Globus pallidus (tissue), 1 donor: ENCODE results near the gene IFT80.

Experiments used
- DNase-seq: peaks from one replicate; pipeline ENCODE4 v3.0.0-alpha.2; 2015; ENCODE audit warnings: low spot score

The IFT80 gene

DNA sequence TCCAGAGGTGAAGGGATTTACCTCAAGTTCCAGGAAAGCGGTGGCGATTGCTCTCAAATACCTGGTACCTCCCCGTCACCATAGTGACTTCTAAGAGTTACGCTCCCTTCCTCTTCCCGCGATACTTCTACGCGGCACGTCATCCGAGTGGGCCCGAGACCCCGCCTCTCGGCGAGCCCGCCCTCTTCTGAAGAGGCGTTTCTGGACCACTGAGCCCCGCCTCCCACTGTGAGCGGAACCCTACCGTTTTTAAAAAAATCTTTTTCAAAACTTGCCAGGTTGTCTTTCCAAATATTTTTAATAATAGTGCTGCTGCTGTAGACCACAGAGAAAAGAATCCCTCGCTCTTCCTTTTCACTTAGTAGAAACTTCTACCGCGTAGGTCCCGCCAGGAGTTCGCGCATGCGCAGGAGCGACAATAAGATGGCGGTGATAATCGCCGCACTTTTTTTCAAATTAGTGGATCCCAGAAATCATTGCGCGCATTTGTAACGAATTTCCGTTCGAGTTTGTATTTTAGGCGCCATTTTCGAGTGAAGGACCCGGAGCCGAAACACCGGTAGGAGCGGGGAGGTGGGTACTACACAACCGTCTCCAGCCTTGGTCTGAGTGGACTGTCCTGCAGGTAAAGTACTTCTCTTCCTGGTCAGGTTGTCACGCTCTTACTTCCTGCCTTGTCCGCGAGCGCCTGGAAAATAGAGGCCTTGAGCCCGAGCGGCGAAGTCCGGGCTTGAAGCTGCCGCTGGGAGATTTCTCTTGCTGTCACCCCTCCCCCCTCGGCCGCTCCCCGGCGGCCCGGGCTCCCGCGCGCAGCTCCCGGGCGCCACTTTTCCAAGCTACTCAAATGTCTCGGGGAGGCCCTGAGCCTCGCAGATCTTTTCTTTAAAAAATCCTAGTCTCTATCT lies at the start of gene IFT80, which contains the start of gene SMC4:
Gene IFT80 (minus strand): TSS at position 101 of the 905 bp plus-strand sequence. CDS start 14,625 bp downstream, outside the sequence.
Gene SMC4 (plus strand): TSS at position 526 of the 905 bp plus-strand sequence. CDS start 1,177 bp downstream, outside the sequence.
- peak; percentile 93 for DNase-seq

DNA sequence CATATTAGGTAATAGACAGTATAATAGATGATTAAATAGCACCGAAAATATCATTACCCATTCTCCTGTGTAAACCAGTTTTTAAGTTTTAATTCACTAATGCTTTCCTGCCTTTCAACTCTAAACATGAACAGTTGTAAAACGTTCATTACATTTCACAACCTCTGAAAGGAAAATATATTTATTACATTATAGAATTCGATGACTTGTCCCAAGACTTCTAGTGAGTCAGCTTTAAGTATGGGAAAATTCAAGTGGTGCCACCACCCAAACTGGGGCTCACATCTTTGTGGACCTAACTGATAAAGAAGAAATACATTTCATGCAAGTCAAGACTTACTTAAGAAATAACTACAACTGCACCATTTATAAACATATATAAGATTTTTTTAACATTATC lies 48.5 kb upstream of the IFT80 start:
- DNase-seq, result no peak

DNA sequence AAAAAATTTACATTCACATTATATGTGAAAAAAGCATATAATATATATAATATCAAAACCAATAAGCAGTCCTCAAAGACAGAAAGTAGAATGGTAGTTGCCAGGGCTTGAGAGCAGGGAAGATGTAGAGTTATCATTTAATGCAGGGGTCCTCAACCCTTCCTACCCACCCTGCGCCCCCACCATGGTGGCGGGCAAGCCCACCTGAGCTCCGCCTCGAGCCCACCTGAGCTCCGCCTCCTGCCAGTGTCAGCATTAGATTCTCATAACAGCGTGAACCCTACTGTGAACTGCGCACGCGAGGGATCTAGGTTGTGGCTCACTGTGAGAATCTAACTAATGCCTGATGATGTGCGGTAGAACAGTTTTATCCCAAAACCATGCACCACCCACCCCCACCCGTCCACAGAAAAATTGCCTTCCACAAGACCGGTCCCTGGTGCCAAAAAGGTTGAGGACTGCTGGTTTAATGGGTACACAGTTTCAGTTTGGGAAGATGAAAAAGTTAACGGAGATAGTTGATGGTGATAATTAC lies 47.6 kb upstream of the IFT80 start:
- no peak for DNase-seq

DNA sequence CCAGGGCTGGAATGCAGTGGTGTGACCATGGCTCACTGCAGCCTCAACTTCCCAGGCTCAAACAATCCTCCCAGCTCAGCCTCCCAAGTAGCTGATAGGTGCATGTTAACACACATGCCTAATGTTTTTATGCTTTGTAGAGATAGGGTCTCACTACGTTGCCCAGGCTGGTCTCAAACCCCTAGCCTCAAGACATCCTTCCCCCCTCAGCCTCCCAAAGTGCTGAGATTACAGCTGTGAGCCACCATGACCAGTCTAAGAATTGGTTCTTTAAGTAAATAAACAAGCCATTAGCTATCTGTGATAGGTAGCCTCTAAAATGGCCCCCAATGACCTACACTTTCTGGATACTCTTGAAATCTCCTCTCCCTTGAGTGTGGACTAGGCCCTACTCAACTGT lies 46.8 kb upstream of the IFT80 start:
- DNase-seq, result no peak

DNA sequence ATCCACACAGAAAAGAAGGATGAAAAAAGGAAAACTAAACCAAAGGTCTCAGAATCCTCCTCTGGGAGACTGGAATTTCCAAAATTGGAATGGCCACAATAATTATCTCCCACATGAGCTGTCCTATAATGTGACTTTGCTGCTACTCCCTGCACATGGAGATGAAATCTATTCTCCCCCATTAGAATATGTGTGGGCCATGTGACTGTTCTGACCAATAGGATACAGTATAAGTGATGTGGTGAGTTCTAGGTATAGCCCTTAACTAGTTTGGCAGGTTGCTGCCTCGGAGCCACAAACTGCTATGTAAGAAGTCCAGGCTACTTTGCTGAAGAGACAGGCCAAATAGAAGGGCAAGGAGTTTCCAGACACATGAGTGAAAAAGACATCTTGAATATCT lies 45.4 kb upstream of the IFT80 start:
- DNase-seq, result no peak

DNA sequence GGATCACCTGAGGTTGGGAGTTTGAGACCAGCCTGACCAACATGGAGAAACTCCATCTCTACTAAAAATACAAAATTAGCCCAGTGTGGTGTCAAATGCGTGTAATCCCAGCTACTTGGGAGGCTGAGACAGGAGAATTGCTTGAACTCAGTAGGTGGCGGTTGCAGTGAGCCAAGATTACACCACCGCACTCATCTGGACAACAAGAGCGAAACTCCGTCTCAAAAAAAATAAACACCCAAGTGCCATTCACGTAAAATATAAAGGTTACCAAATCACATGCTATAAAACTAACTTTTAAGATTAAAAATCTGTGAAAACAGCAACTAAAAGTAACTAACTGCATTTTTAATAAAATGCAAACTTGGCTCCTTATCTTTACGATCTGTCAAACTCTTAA lies 41.7 kb upstream of the IFT80 start:
- no peak for DNase-seq

DNA sequence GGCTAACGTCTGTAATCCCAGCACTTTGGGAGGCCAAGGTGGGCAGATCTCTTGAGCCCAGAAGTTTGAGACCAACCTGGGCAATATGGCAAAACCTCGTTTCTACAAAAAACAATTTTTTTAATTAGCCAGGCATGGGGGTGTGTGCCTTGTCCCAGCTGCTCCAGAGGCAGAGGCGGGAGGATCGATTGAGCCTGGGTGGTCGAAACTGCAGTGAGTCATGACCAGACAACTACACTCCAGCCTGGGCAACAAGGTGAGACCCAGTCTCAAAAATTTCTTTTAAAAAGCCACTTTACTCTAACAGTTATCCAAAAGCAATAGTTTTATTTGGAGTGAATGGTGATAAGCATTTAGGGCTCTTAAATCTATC lies 38.0 kb upstream of the IFT80 start:
- no peak for DNase-seq

DNA sequence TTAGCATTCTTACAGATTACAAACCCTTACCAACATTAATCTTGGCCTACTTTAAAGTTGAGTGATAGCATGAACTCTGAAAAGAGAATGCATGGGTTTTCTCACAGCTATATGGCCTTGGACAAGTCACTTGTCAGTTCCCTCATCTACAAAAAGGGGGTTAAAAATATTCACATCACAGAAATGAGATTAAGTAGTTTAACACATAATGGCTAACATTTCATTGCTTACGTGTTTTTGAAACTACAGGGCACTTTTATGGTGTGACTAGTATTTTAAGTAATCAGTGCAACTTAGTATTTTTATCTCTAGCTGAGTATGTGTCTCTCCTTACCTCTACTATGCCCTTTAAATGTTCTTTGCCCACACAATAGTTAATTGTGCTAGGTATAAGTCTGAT lies 36.7 kb upstream of the IFT80 start:
- DNase-seq, result no peak

DNA sequence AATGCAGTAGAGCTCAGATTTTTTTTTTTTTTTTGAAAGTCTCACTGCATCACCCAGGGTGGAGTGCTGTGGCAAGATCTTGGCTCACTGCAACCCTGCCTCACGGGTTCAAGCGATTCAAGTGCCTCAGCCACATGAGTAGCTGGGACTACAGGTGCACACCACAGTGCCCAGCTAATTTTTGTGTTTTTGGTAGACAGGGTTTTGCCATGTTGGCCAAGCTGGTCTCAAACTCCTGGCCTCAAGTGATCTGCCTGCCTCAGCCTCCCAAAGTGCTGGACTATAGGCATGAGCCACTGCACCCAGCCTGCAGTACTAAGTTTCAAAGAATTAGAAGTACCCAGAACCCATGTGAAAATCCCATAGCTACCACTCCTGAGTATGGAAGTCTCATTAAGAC lies 36.1 kb upstream of the IFT80 start:
- DNase-seq, result no peak

DNA sequence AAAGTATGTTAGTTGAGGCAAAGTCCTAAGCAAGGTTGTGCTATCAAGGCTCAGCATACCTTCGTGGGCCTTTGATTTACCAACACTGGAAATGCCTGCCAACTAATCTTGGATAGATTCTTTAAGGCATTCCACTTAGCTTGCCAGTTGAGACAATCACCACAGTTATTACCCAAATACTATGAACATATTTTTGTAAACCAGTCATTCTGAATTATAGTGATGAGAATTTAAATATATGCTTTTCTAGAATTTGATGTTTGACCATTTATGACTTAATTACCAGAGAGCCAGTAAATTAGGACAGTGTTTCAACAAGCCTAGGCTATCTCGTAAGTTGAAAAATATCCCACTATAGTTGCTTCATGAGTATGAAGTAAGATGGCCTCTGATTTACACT lies 35.0 kb upstream of the IFT80 start:
- no peak for DNase-seq

DNA sequence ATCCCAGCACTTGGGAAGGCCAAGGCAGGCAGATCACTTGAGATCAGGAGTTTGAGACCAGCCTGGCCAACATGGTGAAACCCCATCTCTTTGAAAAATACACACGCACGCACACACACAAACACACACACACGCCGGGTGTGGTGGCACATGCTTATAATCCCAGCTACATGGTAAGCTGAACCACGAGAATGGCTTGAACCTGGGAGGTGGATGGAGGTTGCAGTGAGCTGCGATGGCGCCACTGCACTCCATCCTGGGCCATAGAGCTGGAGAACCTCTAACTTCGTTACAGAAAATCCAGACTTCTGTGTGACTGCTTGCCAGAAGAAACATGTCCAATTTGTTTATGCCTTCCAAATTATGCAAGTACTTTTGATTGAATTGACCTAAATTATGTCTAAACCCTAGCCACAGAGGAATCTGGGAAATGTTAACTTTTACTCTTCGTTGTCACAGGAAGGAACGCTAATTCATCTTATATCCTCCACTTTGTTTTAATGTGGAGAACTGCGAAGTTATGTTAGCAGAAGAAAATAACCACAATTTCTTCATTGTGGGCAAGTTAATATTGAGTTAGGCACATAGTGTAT lies 28.9 kb upstream of the IFT80 start:
- DNase-seq, result no peak

DNA sequence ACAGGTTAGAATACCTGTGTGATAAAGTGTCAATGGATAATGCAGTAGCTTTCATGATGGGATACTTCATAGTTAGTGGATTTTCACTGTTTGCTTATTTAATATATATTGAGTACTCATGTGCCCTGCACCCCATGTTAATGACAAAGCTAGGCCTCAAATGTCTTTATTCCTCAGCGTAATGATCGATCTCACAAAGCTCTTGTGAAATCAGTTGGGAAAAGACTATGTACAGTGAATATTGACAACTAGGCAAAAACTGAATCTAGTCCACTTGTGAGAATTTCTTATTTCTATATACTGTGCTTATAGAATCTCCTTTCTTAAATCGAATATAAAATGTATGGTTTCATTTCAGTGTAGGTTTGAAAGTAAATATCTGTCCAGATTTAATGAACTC lies 18.3 kb upstream of the IFT80 start:
- DNase-seq, result no peak

DNA sequence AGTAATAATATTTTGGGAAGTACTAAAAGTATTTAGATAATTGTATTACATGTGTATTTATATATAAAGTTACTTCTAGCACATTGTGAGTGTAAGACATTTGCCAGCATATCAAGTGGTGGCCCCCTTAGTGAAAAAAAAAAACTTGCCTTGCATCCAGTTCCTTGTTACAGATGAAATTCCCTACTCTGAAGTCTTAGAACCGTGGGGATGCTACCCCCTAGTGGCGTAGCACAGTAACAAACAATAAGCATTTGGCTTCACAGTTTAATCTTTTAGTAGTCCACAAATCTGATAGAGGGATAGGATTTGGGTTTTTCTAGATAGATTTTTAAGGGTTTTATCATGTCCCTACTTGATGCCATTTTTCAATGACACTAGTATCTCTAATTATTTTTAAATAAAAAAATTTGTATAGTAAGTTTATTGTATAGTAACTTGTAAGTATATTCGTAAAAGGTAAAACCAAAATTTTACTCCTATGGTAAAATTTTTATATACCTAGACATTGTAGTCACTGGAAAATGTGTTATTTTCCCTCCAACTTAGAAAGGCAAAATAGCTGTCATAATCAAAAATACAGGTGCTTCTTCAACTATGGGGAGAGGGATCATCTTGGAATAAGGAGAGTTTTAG lies 14.7 kb upstream of the IFT80 start:
- peak; percentile 82 for DNase-seq

DNA sequence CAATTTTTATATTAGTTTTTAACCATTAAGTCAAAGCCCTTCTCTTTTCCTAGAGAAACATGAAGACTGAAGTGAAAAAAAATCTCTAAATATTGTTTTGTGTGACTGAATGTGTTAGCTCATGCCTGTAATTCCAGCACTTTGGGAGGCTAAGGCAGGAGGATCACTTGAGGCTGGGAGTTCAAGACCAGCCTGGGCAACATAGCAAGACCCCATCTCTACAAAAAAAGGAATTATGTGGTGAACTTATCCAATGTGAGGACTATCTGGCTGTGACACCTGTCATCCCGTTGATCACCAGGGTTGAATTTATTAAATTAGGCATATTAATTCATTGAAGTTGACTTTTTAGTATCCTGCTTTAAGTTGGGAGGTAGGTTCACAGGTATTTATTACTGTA lies 13.5 kb upstream of the IFT80 start:
- DNase-seq, result no peak

DNA sequence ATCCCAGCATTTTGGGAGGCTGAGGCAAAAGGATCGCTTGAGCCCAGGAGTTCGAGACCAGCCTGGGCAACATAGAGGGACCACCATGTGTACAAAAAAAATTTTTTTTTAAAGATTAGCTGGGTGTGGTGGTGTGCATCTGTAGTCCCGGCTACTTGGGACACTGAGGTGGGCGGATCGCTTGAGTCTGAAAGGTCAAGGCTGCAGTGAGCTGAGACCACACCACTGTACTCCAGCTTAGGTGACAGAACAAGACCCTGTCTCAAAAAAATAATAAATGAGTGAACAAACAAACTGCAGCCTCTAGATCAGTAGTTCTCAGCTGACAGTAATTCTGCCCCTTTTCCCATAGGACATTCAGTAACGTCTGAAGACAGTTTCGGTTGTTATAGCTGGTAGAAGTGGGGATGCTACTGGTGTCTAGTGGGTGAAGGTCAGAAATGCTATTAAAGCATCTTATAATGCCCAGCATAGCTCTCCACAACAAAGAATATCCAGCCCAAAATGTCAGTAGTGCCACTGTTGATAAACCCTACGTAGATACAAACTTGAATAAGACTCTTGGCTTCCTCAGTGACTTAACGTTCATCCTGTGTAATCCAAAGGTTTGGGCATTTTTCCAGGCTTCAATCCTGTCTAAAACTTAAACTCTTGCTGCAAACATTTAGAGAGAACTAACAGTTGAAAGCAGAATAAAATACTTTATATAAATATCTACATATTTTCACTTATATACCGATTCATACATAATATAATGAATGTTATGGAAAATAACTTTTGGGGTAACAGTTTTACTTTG lies 11.0 kb upstream of the IFT80 start:
- no peak for DNase-seq

DNA sequence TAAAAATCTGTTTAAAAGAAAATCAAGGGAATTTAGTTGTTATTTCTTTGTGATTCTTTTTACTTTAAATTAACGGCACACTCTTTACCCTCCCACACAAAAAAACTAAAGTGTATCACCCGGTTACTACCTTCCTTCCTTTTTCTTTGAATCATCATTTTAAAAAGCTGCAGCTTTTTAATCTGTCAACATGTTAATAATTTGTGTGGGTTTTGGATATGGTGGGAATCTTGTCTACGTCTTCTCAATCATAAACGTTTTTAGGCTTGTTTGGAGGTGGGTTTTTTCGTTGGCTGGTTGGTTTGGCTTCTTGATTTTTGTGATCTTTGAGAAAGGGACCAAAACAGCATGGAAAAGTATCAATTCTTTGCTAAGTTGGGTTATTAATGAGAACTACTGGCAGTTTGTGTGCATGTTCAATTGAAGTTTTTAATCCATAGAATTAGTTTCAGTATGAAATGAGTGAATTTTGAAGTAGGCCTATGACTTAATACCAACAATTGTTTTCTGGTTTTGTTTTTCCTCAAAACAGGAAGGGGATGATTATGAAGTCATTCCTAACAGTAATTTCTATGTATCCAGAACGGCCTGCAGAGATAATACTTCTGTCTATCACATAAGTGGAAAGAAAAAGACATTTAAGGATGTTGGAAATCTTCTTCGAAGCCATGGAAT lies 4.9 kb upstream of the IFT80 start:
- no peak for DNase-seq

DNA sequence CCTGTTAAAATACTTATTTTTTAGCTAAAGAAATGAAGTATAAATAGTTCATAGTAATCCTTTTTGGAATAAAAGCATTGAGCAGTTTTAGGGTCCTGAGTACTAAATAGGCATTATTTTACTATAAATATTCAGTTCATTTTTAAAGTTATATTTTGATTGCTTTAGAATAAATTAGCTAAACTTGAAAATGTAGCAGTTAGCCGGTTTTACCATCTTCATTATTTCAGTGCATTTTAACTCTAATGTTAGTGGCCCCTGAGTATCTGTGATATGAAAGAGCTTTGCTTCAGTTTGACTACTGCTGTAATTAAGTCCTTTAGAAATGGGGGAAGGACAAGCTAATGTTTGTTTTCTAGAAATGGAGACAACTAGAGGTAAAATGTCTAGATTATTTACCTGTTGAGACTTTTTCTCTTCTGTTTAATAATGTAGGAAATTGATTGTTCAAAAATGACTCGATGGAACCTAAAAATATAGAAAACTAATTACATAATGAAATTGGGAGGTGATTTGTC lies 4.1 kb upstream of the IFT80 start:
- DNase-seq, result no peak

DNA sequence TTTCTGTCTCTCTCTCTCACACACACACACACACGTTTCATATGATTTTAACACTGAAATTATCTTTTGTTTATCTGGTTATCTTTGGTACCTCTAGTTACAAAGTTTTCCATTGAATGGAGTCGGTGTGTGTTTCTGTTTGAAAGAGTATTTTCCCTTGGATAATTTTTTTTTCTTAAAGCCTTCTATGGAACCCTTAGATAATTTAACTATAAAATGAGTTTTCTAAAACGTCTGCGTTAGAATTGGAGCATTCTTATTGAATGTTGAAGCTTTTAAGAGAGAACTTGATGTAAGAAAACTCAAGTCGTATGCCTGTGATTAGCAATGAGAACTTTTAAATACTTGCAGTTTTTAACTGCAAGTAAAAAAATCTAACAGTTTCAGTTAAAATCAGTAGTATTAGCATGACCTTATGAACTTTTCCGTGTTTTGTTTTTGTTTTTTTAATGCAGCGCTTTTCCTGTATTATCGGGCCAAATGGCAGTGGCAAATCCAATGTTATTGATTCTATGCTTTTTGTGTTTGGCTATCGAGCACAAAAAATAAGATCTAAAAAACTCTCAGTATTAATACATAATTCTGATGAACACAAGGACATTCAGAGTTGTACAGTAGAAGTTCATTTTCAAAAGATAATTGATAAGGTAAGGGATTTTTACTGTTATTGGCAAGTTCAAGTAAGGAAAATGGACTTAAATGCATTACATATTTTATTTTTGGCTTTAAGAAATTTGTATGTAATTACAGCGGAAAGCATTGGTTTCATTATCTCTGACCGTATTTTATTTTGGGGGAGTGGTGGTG lies 3.4 kb upstream of the IFT80 start:
- DNase-seq, result no peak

DNA sequence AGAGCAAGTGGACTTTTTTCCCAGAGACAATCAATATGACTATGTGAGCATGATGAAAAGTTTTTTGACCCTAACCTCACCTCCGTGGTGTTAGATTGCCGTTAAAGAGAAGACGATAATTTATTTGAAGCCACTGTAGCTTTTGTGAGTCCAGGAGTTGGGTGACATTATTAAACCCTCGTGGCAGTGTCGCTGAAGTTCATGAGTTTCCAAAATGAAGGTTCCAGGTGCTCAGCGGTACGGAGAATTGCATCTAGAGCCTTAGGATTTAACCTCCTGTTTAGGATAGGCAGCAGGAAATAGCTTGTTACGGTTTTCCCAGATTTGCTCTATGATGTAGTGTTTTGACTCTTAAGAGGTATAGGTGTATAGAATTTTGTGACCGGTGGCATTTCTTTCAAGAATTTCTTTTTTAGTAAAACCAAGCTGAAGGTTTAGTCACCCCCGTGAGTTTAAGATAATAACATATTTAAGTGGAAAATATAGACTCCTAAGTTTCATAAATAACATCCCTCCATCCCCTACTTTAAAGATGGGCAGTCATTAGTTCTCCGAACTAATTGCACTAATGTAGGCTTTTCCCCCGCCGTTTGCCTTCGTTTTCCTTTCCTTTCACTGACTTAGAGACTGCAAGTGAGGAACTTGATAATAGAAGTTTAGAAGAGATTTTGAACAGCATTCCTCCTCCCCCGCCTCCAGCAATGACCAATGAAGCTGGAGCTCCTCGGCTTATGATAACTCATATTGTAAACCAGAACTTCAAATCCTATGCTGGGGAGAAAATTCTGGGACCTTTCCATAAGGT lies 2.5 kb upstream of the IFT80 start:
- DNase-seq, result no peak
